GM21381 (cell line): ENCODE data around the gene CCR2.
"Not testable (repeated sequence)": the region's sequence is repeated elsewhere in the genome, so short reads cannot be mapped to it uniquely, and the experiment has no call there.

Experiments used
- ATAC-seq: cut with Tn5 transposase; IDR thresholded peaks from one replicate; pipeline ENCODE4 v1.9.1; 2021; ENCODE audit warnings: mild to moderate bottlenecking, moderate library complexity; ENCODE audit not compliant: unreplicated experiment

Gene CCR2

GRCh38 chr3:46400846-46401245 is 46.9 kb downstream of the CCR2 start:
- ATAC-seq, result no peak

GRCh38 chr3:46401579-46401978 is 47.7 kb downstream of the CCR2 start:
- ATAC-seq, result no peak

GRCh38 chr3:46402902-46403301 is 49.0 kb downstream of the CCR2 start:
- not testable (repeated sequence) for ATAC-seq

- no peak for ATAC-seq
Measured at GRCh38 chr3:46405301-46406019, 51.5 kb downstream of the CCR2 start.

GRCh38 chr3:46406443-46406787 is 52.5 kb downstream of the CCR2 start:
- ATAC-seq, result no peak

GRCh38 chr3:46406788-46407611 is 53.1 kb downstream of the CCR2 start, which contains the start of the genes CCR5AS and CCRL2:
CCR5AS (minus strand) TSS chr3:46407066.
CCRL2 (plus strand) TSS chr3:46407259; CDS start chr3:46408080, 821 bp downstream.
- ATAC-seq, result no peak

GRCh38 chr3:46407970-46408369 is 54.1 kb downstream of the CCR2 start:
- no peak for ATAC-seq

GRCh38 chr3:46408853-46409252 is 54.9 kb downstream of the CCR2 start:
- no peak for ATAC-seq

- no peak for ATAC-seq
Measured at GRCh38 chr3:46409739-46410489, 56.0 kb downstream of the CCR2 start.
